GM23338 (cell line): ENCODE results near the gene LTBR. TPM values are rescaled to one million over a fixed set of nuclear protein-coding genes. Genes with fewer than 3 reads are reported as not detected.

Source experiments
- ATAC-seq: fragments of 200-7000 bp; cut with Tn5 transposase; 3 replicates; pipeline ENCODE4 v1.9.1; 2020
- DNase-seq: peaks from one replicate; pipeline ENCODE4 v3.0.0-alpha.2; 2015; ENCODE audit warnings: low spot score
- H2AFZ ChIP-seq: fragments of 200-600 bp; sonication (generic); 2 replicates; pipeline ENCODE4 v1.8.0; 2016; ENCODE audit warnings: antibody characterized with exemption, mild to moderate bottlenecking, moderate library complexity
- H3F3A ChIP-seq: fragments of 200-600 bp; sonication (generic); replicated peaks from 2 replicates; pipeline ENCODE4 v1.8.0; 2017; ENCODE audit warnings: antibody characterized with exemption, mixed run types, low read depth
- H3K27ac ChIP-seq: fragments of 200-600 bp; sonication (generic); 2 replicates; pipeline ENCODE4 v1.6.1; 2016; ENCODE audit warnings: low read depth
- H3K27me3 ChIP-seq: fragments of 200-600 bp; sonication (generic); 2 replicates; pipeline ENCODE4 v1.8.0; 2016; ENCODE audit warnings: mild to moderate bottlenecking, mixed run types, moderate library complexity; ENCODE audit not compliant: insufficient read depth
- H3K36me3 ChIP-seq: fragments of 200-600 bp; sonication (generic); 2 replicates; pipeline ENCODE4 v1.8.0; 2016; ENCODE audit warnings: mild to moderate bottlenecking; ENCODE audit not compliant: insufficient read depth
- H3K4me1 ChIP-seq: fragments of 200-600 bp; sonication (generic); 2 replicates; pipeline ENCODE4 v1.8.0; 2016; ENCODE audit warnings: mild to moderate bottlenecking, moderate library complexity; ENCODE audit not compliant: insufficient read depth
- H3K4me2 ChIP-seq: fragments of 200-600 bp; sonication (generic); 2 replicates; pipeline ENCODE4 v1.7.1; 2017; ENCODE audit warnings: mixed run types
- H3K4me3 ChIP-seq: fragments of 200-600 bp; sonication (generic); 2 replicates; pipeline ENCODE4 v1.6.1; 2016; ENCODE audit warnings: mixed run types
- H3K79me2 ChIP-seq: fragments of 200-600 bp; sonication (generic); replicated peaks from 2 replicates; pipeline ENCODE4 v1.8.0; 2017; ENCODE audit warnings: mild to moderate bottlenecking; ENCODE audit not compliant: insufficient read depth
- H3K9me2 ChIP-seq: fragments of 200-600 bp; sonication (generic); 2 replicates; pipeline ENCODE4 v1.8.0; 2017; ENCODE audit not compliant: insufficient read depth
- H4K20me1 ChIP-seq: fragments of 200-600 bp; sonication (generic); replicated peaks from 2 replicates; pipeline ENCODE4 v1.8.0; 2017; ENCODE audit warnings: mild to moderate bottlenecking; ENCODE audit not compliant: insufficient read depth
- H3K27ac Mint-ChIP-seq: 2 replicates; pipeline ENCODE4 v1.8.0; 2020; ENCODE audit warnings: inconsistent platforms, mild to moderate bottlenecking, moderate library complexity, mixed read lengths
- H3K27me3 Mint-ChIP-seq: 3 replicates; pipeline ENCODE4 v1.8.0; 2022; ENCODE audit warnings: low read depth, mild to moderate bottlenecking, moderate library complexity, mixed read lengths, inconsistent platforms; ENCODE audit not compliant: insufficient read depth, poor library complexity
- H3K36me3 Mint-ChIP-seq: 3 replicates; pipeline ENCODE4 v1.8.0; 2021; ENCODE audit warnings: low read depth, mild to moderate bottlenecking, inconsistent platforms, moderate library complexity, mixed read lengths
- H3K4me1 Mint-ChIP-seq: 3 replicates; pipeline ENCODE4 v1.8.0; 2020; ENCODE audit warnings: mild to moderate bottlenecking, inconsistent platforms, mixed read lengths
- H3K4me3 Mint-ChIP-seq: 3 replicates; pipeline ENCODE4 v1.8.0; 2021; ENCODE audit warnings: moderate library complexity, mild to moderate bottlenecking, inconsistent platforms, mixed read lengths
- H3K9me3 Mint-ChIP-seq: 3 replicates; pipeline ENCODE4 v1.8.0; 2020; ENCODE audit warnings: moderate library complexity, mild to moderate bottlenecking, inconsistent platforms, mixed read lengths
- NANOG ChIP-seq: IDR thresholded peaks from 2 replicates; pipeline ENCODE4 v1.6.1; 2016; ENCODE audit warnings: antibody characterized with exemption, borderline replicate concordance
- POLR2AphosphoS5 ChIP-seq: IDR thresholded peaks from 2 replicates; pipeline ENCODE4 v1.6.1; 2016; ENCODE audit warnings: antibody characterized with exemption, low read depth
- ZNF114 ChIP-seq: fragments of 250-450 bp; sonication (Bioruptor Pico); IDR thresholded peaks from 2 replicates; pipeline ENCODE4 v1.5.0; 2020; ENCODE audit warnings: mild to moderate bottlenecking, moderate library complexity
- polyA plus RNA-seq: library from polyadenylated mRNA; unstranded; fragments of >200 nt; fragmentation: Nextera tagmentation; extraction: Ambion mirVana; gene quantifications from 2 replicates; pipeline ENCODE4 v1.2.1, GENCODE V29; 2016
- total RNA-seq: library from RNA; depleted of rRNA; stranded (reverse); fragments of >200 nt; shearing (Covaris generic); gene quantifications from 2 replicates; pipeline ENCODE4 v1.2.3, GENCODE V29; 2014
- TF ChIP-seq, protein P1 (sequence below): fragments of 250-450 bp; sonication (Bioruptor Pico); IDR thresholded peaks from 2 replicates; pipeline ENCODE4 v1.5.0; 2020; ENCODE audit warnings: mild to moderate bottlenecking, moderate library complexity
- TF ChIP-seq, protein P2 (sequence below): IDR thresholded peaks from one replicate; pipeline ENCODE4 v1.6.1; 2018; ENCODE audit warnings: antibody characterized with exemption; ENCODE audit not compliant: unreplicated experiment
- TF ChIP-seq, protein P3 (sequence below): IDR thresholded peaks from 2 replicates; pipeline ENCODE4 v1.6.1; 2016; ENCODE audit warnings: antibody characterized with exemption

The LTBR gene
- total and polyA plus RNA-seq, 2 experiments from 2014 or later = 6.1 to 6.8 TPM

DNA sequence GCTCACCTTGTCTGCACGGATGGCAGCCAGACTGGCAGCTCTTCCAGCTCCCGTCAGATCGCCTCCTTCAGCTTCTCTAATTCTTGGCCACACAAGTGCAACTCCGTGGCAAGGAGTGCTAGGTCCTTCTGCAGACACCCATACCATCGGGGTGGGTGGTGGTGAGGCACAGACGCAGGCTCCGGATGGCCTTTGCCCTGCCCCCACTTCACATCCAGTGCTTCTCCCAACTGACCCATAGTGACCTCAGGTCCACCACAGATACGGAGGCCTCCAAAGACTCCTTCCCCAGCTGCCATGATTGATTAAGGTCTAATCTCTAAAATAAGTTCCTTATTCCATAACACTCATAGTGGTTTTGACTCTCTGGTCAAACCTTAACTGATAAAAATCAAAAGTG, 40.9 kb downstream of the LTBR start (continued):
- TF ChIP-seq, protein P1, sequence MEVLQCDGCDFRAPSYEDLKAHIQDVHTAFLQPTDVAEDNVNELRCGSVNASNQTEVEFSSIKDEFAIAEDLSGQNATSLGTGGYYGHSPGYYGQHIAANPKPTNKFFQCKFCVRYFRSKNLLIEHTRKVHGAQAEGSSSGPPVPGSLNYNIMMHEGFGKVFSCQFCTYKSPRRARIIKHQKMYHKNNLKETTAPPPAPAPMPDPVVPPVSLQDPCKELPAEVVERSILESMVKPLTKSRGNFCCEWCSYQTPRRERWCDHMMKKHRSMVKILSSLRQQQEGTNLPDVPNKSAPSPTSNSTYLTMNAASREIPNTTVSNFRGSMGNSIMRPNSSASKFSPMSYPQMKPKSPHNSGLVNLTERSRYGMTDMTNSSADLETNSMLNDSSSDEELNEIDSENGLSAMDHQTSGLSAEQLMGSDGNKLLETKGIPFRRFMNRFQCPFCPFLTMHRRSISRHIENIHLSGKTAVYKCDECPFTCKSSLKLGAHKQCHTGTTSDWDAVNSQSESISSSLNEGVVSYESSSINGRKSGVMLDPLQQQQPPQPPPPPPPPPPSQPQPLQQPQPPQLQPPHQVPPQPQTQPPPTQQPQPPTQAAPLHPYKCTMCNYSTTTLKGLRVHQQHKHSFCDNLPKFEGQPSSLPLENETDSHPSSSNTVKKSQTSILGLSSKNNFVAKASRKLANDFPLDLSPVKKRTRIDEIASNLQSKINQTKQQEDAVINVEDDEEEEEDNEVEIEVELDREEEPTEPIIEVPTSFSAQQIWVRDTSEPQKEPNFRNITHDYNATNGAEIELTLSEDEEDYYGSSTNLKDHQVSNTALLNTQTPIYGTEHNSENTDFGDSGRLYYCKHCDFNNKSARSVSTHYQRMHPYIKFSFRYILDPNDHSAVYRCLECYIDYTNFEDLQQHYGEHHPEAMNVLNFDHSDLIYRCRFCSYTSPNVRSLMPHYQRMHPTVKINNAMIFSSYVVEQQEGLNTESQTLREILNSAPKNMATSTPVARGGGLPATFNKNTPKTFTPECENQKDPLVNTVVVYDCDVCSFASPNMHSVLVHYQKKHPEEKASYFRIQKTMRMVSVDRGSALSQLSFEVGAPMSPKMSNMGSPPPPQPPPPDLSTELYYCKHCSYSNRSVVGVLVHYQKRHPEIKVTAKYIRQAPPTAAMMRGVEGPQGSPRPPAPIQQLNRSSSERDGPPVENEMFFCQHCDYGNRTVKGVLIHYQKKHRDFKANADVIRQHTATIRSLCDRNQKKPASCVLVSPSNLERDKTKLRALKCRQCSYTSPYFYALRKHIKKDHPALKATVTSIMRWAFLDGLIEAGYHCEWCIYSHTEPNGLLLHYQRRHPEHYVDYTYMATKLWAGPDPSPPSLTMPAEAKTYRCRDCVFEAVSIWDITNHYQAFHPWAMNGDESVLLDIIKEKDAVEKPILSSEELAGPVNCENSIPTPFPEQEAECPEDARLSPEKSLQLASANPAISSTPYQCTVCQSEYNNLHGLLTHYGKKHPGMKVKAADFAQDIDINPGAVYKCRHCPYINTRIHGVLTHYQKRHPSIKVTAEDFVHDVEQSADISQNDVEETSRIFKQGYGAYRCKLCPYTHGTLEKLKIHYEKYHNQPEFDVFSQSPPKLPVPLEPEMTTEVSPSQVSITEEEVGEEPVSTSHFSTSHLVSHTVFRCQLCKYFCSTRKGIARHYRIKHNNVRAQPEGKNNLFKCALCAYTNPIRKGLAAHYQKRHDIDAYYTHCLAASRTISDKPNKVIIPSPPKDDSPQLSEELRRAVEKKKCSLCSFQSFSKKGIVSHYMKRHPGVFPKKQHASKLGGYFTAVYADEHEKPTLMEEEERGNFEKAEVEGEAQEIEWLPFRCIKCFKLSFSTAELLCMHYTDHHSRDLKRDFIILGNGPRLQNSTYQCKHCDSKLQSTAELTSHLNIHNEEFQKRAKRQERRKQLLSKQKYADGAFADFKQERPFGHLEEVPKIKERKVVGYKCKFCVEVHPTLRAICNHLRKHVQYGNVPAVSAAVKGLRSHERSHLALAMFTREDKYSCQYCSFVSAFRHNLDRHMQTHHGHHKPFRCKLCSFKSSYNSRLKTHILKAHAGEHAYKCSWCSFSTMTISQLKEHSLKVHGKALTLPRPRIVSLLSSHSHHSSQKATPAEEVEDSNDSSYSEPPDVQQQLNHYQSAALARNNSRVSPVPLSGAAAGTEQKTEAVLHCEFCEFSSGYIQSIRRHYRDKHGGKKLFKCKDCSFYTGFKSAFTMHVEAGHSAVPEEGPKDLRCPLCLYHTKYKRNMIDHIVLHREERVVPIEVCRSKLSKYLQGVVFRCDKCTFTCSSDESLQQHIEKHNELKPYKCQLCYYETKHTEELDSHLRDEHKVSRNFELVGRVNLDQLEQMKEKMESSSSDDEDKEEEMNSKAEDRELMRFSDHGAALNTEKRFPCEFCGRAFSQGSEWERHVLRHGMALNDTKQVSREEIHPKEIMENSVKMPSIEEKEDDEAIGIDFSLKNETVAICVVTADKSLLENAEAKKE (CRISPR knock-in tag) = no peak
- no peak for TF ChIP-seq POLR2AphosphoS5

DNA sequence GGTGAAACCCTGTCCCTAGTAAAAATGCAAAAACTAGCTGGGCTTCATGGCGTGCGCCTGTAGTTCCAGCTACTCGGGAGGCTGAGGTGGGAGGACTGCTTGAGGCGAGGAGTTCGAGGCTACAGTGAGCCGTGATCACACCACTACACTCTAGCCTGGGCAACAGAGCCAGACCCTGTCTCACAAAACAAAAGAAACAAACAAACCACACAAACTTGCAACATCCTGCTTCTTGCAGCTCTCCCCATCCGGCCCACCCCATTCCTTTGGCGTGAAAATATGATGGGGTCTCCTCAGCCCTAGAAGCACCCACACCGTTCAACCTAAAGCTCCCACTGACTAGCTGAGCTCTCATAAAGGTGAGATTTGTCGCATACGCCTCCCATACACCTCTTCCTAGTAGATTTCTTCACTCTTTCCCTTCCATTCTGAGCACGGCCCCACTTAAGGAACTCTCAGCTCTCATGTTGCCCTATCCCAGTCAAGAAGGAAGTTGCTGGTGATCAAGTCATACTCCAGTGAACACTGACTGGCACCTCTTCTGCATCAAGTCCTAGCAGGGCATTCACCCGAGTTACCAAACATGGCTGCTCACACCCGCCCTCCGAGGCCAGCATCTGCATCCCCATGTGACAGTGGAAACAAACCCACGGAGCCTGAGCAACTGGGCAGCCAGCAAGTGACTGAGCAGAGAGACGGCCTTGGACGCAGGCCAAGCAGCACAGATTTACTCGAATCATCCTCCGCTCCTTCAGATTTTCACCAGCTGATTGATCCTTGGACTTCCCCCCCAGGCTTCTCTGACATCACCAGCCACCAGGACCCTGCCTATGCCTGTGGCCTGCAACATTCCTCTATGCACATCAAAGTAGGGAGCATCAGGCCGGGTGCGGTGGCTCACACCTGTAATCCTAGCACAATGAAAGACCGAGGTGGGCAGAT, 41.9 kb downstream of the LTBR start:
- Histone ChIP-seq H2AFZ (no peak overlapping the region), H3K27ac (no peak overlapping the region), H3K4me3 (no peak overlapping the region), H3K27me3 (no peaks in the 10 kb centered on the region), H3K36me3 (no peaks in the 10 kb centered on the region), H3K9me2 (no peaks in the 10 kb centered on the region), H3F3A (no peaks in the 10 kb centered on the region), H3K4me2 (no peak overlapping the region), H3K4me1 (no peaks in the 10 kb centered on the region), H3K79me2 (no peaks in the 10 kb centered on the region), H4K20me1 (no peaks in the 10 kb centered on the region)
- Mint-ChIP-seq H3K4me3 (no peak overlapping the region), H3K27me3 (peaks cover 6% of the 10 kb centered on the region), H3K36me3 (no peaks in the 10 kb centered on the region), H3K9me3 (no peaks in the 10 kb centered on the region), H3K27ac (no peak overlapping the region), H3K4me1 (peaks cover 13% of the 10 kb centered on the region; the same call in 2 of the 3 replicates)
- TF ChIP-seq, protein P2, sequence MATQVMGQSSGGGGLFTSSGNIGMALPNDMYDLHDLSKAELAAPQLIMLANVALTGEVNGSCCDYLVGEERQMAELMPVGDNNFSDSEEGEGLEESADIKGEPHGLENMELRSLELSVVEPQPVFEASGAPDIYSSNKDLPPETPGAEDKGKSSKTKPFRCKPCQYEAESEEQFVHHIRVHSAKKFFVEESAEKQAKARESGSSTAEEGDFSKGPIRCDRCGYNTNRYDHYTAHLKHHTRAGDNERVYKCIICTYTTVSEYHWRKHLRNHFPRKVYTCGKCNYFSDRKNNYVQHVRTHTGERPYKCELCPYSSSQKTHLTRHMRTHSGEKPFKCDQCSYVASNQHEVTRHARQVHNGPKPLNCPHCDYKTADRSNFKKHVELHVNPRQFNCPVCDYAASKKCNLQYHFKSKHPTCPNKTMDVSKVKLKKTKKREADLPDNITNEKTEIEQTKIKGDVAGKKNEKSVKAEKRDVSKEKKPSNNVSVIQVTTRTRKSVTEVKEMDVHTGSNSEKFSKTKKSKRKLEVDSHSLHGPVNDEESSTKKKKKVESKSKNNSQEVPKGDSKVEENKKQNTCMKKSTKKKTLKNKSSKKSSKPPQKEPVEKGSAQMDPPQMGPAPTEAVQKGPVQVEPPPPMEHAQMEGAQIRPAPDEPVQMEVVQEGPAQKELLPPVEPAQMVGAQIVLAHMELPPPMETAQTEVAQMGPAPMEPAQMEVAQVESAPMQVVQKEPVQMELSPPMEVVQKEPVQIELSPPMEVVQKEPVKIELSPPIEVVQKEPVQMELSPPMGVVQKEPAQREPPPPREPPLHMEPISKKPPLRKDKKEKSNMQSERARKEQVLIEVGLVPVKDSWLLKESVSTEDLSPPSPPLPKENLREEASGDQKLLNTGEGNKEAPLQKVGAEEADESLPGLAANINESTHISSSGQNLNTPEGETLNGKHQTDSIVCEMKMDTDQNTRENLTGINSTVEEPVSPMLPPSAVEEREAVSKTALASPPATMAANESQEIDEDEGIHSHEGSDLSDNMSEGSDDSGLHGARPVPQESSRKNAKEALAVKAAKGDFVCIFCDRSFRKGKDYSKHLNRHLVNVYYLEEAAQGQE = no peak
- TF ChIP-seq ZNF114 (CRISPR knock-in tag) (no peak), NANOG (no peak), POLR2AphosphoS5 (no peak)
- TF ChIP-seq, protein P3, sequence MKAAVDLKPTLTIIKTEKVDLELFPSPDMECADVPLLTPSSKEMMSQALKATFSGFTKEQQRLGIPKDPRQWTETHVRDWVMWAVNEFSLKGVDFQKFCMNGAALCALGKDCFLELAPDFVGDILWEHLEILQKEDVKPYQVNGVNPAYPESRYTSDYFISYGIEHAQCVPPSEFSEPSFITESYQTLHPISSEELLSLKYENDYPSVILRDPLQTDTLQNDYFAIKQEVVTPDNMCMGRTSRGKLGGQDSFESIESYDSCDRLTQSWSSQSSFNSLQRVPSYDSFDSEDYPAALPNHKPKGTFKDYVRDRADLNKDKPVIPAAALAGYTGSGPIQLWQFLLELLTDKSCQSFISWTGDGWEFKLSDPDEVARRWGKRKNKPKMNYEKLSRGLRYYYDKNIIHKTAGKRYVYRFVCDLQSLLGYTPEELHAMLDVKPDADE = no peak
- DNase-seq (no peak), ATAC-seq (no peak)
